ENCODE results near the gene PRKG1. TPM values are rescaled to one million over a fixed set of nuclear protein-coding genes. Genes with fewer than 3 reads are reported as not detected.

The PRKG1 gene
- total RNA-seq, 1 experiment from 2014 or later = 10.4 TPM

DNA sequence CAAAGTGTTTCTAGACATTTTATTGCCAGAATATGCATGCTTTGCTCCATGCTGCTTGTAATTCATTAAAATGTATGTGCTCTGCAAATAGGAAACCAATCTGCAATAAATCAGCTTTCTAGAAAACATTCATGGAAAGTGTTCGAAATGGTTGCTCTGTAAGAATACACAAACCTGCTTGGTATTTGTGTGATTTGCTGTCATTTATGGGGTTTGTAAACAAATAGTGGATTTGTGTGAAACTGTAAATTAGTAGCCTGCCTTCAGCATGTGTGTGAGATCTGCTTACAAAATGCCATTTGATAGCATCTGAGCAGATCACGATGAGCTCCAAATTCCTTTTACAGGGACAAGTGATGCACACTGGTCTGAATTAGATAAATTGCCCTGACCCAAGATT is 844.2 kb downstream of the PRKG1 start:
- H2BK12ac ChIP-seq (ENCODE audit: insufficient read length, low read depth, low read length) = no peak overlapping the region
- no peaks in the 10 kb centered on the region for H3K27me3 ChIP-seq (ENCODE audit: insufficient read depth, low read length)
- H3K4ac ChIP-seq (ENCODE audit: low read depth, low read length) = no peak overlapping the region
- Mint-ChIP-seq H3K27ac (no peak overlapping the region), H3K9me3 (peaks cover 0 to 3% of the 10 kb centered on the region in 2 experiments; a peak in 1 of 5 replicates), H3K4me3 (no peak overlapping the region), H3K4me1 (peaks cover 44 to 50% of the 10 kb centered on the region in 2 experiments), H3K27me3 (ENCODE audit: low read depth) (no peaks in the 10 kb centered on the region), H3K36me3 (ENCODE audit: insufficient read depth in 1 of 3, low read depth in 3 of 3) (peaks cover 0 to 5% (median 4%) of the 10 kb centered on the region in 3 experiments; a peak in 3 of 7 replicates)
- no peak for DNase-seq
- no peak overlapping the region for H3K9ac ChIP-seq (ENCODE audit: extremely low read depth, insufficient read length, low read length)
- no peak overlapping the region for H4K91ac ChIP-seq (ENCODE audit: insufficient read length, low read depth, low read length)
- WGBS (ENCODE audit: extremely low coverage, insufficient read length, low lambda C conversion rate) = no CpG with 5 or more reads among the region's 2 CpGs
- H4K20me1 ChIP-seq (ENCODE audit: control insufficient read depth, insufficient read depth, insufficient read length) = no peaks in the 10 kb centered on the region
- H3K23ac ChIP-seq (ENCODE audit: insufficient read length, low read depth, low read length) = no peak overlapping the region
- peaks cover 2% of the 10 kb centered on the region; the same call in 1 of the 2 replicates for H3K4me1 ChIP-seq (ENCODE audit: insufficient read depth, low read length)
- no peaks in the 10 kb centered on the region for H3K9me3 ChIP-seq (ENCODE audit: control insufficient read depth, low read depth, low read length)
- no peak overlapping the region for H2BK120ac ChIP-seq (ENCODE audit: low read depth, low read length, poor library complexity, severe bottlenecking)
- H3K27ac ChIP-seq (ENCODE audit: insufficient read length, low read depth, low read length) = no peak overlapping the region
- H4K5ac ChIP-seq (ENCODE audit: insufficient read length, low read depth, low read length) = no peak overlapping the region
- H3K56ac ChIP-seq (ENCODE audit: insufficient read length, low read depth, low read length) = no peak overlapping the region
- H4K8ac ChIP-seq (replicated peaks; ENCODE audit: insufficient read length, low read depth, low read length) = no peak overlapping the region
- TF ChIP-seq, protein P1, sequence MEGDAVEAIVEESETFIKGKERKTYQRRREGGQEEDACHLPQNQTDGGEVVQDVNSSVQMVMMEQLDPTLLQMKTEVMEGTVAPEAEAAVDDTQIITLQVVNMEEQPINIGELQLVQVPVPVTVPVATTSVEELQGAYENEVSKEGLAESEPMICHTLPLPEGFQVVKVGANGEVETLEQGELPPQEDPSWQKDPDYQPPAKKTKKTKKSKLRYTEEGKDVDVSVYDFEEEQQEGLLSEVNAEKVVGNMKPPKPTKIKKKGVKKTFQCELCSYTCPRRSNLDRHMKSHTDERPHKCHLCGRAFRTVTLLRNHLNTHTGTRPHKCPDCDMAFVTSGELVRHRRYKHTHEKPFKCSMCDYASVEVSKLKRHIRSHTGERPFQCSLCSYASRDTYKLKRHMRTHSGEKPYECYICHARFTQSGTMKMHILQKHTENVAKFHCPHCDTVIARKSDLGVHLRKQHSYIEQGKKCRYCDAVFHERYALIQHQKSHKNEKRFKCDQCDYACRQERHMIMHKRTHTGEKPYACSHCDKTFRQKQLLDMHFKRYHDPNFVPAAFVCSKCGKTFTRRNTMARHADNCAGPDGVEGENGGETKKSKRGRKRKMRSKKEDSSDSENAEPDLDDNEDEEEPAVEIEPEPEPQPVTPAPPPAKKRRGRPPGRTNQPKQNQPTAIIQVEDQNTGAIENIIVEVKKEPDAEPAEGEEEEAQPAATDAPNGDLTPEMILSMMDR (conservative IDR thresholded peaks at IDR 0.05) = no peak
- H3K4me2 ChIP-seq (ENCODE audit: insufficient read depth, insufficient read length, low read length) = no peak overlapping the region
- no peak overlapping the region for H3K18ac ChIP-seq (ENCODE audit: insufficient read length, low read depth, low read length)
- H2BK5ac ChIP-seq (ENCODE audit: insufficient read length, low read length) = no peak overlapping the region
- H2AFZ ChIP-seq (ENCODE audit: low read length) = no peak overlapping the region
- no peak overlapping the region for H3T11ph ChIP-seq (ENCODE audit: low read length)
- H2BK15ac ChIP-seq (ENCODE audit: low read depth, low read length) = no peak overlapping the region
- H2AK5ac ChIP-seq (ENCODE audit: insufficient read length, low read length) = no peak overlapping the region
- H3K79me1 ChIP-seq (ENCODE audit: insufficient read depth, low read depth, low read length, poor library complexity, severe bottlenecking) = no peaks in the 10 kb centered on the region
- no peaks in the 10 kb centered on the region for H3K79me2 ChIP-seq (ENCODE audit: insufficient read depth, low read length)
- no peak overlapping the region for H2BK20ac ChIP-seq (ENCODE audit: low read depth, low read length, poor library complexity, severe bottlenecking)
- no peaks in the 10 kb centered on the region for H3K23me2 ChIP-seq (ENCODE audit: insufficient read length, low read depth, low read length, poor library complexity, severe bottlenecking)
- H3K14ac ChIP-seq (ENCODE audit: insufficient read depth, low read length) = no peak overlapping the region

All from H9 (cell line).